HT1080 (cell line): ENCODE data around the gene RND2. TPM values are rescaled to one million over a fixed set of nuclear protein-coding genes. Genes with fewer than 3 reads are reported as not detected.
"Not testable (repeated sequence)": the region's sequence is repeated elsewhere in the genome, so short reads cannot be mapped to it uniquely, and the experiment has no call there.

Experiments used
- DNase-seq: peaks from one replicate; pipeline ENCODE4 v3.0.0-alpha.2; 2015; ENCODE audit warnings: low read depth
- total RNA-seq: library from RNA; depleted of rRNA; stranded (reverse); fragments of >200 nt; shearing (Covaris generic); gene quantifications from 2 replicates; pipeline ENCODE4 v1.2.3, GENCODE V29; 2014

RND2 gene
- total RNA-seq, 1 experiment from 2014 or later, result 0.11 TPM

GRCh38 chr17:43025766-43026537 lies 921 bp downstream of the RND2 start:
- no peak for DNase-seq

DNA sequence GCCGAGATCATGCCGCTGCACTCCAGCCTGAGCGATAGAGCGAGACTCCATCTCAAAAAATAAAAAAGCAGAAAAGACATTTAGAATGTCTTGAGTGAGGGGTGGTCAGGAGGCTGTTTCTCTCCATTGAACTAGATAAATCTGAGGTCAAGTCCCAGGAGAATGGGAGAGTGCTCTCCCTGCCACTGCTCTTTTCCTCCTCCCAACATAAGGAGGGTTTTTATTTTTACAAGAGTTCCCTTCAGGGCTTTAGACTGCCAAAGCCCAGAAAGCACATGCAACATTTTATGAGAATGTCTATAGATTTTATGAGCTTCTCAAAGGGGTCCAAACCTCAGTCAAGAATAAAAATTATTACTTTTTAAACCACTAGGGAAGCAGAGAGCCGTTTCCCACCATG lies 1.6 kb downstream of the RND2 start:
- DNase-seq, result no peak

DNA sequence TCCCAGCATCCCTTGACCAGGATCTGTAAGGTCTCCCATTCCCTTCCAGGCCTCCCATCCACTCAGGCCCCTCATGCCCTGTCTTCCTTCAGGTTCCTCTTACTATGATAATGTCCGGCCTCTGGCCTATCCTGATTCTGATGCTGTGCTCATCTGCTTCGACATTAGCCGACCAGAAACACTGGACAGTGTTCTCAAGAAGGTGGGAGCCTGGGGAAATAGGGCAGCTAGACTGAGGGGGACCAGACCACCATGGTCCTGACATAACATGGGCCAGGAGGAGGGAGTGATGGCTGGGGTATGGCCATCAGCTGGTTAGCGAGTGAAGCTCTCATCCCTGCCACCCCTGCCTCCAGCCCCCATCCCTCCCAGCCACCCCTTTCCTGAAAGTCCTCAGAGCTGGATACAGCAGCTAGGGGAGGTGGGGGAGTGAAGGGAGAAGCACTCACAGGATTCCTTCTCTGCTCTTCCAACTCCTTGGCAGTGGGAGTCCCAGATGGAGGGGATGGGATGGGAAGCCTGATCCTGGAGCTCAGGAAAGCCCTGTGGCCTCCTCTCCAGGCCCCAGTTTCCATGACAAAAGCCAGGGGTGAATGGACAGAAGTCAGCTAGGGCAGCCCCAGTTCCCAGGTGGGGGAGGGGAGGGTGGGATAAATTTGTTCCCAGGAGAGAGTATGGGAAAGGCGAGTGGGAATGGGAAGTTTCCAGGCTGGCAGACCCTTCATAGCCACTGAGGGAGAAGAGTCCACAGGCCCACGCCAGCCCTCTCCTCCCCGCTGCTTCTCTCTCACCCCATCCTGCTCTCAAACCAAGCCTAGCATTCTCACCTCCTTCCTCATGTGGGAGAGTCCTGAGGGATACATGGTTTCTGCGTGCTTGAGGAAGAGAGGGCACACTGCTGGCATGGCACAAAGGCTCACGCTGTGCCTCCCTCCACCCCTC lies 2.3 kb downstream of the RND2 start:
- no peak for DNase-seq

- no peak for DNase-seq
These were observed 3.3 kb downstream of the RND2 start for GRCh38 chr17:43028221-43028861.

DNA sequence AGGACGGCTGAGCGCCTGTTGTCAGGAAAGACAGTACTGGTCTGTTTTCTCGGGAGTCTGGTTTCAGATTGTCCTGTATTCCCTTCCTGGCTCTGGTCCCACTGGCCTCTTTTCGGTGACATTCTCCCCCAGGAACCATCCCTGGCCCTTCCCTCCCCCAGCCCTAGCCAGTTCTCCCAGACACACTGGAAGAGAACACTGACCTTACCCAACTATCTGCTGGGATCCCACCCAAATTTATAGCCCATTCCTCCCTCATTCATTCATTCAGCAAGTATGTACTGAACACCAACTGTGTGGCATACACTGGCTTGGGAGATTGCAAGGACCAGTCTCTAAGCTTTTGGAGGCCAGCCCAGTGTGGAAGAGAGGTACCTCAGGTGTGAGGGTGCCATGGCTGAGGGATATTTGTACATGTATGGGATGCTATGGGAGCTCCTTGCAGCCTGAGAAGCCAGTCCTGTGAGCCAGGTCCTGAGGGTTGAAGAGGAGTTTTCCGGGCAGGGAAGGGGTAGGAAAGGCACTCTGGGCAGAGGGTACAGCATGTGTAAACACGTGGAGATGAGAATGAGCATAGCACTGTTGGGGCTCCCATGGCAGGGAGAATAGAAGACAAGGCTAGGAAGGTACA lies 5.2 kb downstream of the RND2 start:
- DNase-seq, result no peak

DNA sequence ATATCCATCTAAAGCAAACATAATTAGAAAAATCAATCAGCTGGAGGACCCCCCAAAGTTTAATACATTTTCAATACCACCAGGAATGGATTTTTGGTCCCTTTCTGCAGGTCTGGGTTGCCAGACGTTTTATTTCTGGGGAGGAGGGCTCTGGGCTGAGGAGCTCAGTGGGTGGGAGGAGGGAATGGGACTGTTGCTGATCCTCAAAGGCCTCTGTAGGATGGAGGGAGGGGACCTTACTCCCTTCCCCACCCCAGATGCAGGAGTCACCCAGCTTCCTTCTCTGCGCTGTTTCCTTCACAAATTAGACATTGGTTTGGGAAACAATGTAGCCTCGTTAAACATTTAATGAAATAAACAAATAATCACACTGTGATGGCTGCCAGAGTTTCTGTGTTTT lies 6.6 kb downstream of the RND2 start:
- no peak for DNase-seq

DNA sequence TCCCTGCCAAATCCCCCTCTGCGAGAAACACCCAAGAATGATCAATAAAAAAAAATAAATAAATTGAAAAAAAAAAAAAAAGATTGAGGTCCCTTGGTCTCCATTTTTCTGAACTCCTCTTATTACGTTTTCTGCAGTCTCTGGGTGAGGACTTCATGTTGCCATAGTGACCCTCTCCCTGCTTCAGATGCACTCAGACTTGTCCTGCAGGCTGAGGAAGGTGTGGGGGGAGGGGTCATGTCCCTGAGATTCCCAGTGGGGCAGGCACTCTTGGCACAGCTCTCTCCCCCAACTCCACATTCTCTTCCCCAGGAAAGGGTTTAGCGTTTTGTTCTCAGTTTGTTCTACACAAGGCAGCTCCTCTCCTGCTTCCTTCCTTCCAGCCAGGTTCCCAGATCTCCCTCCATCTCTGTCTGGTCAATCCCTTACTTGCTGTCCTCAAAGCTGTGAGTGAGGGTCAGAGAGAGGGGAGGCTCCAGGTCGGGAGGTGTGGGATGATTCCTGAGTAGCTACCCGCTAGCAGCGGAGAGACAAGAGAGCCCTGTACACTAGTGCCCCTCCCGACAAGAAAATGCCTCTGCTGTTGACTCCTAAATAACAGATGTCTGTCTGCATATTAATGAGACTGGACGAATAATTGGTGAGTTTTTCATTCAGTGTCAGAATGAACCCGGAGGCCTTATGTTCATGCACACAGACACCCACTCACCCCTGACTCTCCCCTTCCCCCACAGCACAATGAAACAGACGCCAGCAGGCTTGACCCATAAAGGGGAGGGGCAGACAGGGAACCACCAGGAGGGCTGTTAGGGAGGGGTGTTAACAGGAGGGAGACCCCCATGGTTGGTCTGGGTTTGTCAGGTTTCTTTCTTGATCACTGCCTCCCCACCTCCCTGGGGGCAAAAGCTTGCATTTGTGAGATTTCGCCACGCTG lies 9.2 kb downstream of the RND2 start:
- no peak for DNase-seq

GRCh38 chr17:43034894-43035293 lies 9.9 kb downstream of the RND2 start:
- no peak for DNase-seq

DNA sequence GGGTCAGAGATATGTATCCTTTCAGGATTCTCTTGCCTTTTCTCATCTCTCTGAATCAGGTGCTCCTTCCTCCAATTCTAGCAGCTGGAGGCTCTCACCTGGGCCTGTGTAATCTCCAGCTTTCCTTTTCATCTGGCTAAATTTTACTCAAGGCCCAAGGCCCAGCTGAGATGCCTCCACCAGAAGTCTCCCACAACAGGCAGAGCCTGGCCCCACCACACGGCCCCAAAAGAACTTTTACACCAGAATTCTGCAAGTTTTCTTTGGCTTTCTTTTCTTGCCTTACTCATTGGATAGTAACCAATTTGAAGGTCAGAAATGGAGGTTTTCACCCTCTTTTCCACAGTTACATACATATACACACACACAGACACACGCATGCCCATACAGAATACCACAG lies 14.6 kb downstream of the RND2 start:
- no peak for DNase-seq

GRCh38 chr17:43040655-43041054 lies 15.6 kb downstream of the RND2 start:
- DNase-seq, result no peak

- no peak for DNase-seq
These were observed 17.1 kb downstream of the RND2 start for GRCh38 chr17:43042025-43042628.

DNA sequence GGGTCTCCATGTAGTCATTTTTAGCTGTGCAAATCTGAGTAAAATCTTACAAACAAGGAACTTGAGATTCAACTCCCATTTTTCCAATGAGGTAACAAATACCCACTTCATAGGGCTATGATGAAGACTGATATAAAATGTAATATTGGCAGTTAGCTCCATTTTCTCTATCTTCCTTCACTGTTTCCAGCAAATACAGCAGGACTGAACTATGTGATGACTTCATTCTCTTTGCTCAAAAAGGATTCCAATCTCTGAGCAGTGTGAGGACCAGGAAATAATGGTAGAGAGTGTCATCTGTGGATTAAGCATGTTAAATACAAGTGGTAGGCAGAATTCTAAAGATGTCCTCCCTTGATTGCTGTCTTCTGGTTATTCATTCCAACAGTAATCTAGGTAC lies 18.3 kb downstream of the RND2 start:
- DNase-seq, result no peak

DNA sequence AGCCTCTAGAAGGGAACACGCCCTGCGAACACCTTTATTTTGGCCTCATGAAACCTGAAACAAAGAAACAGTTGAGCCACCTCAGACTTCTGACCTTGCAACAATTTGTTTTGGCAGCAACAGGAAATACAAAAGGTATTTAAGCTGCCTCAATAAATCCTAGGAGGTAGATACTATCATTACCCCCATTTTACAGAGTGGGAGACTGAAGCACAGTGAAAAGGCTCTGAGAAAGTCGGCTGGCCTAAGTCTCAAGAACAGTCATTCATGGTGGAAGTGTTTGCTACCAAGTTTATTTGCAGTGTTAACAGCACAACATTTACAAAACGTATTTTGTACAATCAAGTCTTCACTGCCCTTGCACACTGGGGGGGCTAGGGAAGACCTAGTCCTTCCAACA lies 19.0 kb downstream of the RND2 start:
- no peak for DNase-seq

DNA sequence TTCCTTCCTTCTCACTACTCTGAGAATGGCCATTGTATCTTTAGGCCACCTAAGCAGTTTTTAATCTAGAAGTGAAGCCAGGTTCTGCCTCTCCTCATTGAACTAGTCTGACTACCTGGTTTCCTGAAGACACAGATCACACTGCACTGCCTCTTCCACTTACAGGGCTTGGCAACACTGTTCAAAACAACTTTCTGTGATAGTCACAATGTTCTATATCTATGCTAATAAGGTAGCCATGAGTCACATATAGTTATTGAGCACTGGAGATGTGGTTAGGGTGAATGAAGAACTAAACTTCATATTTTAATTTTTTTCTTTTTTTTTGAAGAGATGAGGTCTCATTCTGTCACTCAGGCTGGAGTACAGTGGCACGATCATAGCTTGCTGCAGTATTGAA lies 26.9 kb downstream of the RND2 start:
- no peak for DNase-seq

DNA sequence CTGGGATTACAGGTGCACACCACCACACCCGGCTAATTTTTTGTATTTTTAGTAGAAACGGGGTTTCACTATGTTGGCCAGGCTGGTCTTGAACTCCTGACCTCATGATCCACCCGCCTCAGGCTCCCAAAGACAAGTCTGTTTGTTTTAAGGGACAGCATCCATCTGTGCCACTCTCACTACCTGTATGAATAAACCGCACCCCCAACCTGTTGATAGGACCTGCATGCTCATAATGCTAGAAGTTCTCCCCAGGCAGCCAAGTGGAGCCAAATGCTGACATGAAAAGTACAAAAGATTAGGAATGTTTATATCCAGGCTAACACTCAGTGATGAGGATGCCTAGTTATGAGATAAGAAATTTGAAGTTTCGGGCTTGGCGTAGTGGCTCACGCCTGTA lies 28.0 kb downstream of the RND2 start:
- DNase-seq, result not testable (repeated sequence)

DNA sequence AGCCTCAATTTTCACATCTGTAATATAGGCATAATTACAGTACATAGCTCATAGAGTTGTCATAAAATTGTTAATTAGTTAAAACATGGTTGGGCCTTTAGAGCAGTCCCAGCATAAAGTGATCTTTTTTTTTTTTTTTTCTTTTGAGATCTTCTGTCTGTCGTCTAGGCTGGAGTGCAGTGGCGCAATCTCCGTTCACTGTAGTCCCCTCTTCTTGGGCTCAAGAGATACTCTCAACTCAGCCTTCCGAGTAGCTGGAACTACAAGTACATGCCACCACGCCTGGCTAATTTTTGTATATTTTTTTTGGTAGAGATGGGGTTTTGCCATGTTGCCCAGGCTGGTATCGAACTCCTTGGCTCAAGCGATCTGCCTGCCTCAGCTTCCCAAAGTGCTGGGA lies 31.0 kb downstream of the RND2 start:
- no peak for DNase-seq

DNA sequence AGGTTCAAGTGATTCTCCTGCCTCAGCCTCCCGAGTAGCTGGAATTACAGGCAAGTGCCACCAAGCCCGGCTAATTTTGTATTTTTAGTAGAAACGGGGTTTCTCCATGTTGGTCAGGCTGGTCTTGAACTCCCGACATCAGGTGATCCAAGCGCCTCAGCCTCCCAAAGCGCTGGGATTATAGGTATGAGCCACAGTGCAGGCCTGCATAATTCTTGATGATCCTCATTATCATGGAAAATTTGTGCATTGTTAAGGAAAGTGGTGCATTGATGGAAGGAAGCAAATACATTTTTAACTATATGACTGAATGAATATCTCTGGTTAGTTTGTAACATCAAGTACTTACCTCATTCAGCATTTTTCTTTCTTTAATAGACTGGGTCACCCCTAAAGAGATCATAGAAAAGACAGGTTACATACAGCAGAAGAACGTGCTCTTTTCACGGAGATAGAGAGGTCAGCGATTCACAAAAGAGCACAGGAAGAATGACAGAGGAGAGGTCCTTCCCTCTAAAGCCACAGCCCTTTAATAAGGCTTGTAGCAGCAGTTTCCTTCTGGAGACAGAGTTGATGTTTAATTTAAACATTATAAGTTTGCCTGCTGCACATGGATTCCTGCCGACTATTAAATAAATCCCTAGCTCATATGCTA lies 38.1 kb downstream of the RND2 start:
- DNase-seq, result no peak

DNA sequence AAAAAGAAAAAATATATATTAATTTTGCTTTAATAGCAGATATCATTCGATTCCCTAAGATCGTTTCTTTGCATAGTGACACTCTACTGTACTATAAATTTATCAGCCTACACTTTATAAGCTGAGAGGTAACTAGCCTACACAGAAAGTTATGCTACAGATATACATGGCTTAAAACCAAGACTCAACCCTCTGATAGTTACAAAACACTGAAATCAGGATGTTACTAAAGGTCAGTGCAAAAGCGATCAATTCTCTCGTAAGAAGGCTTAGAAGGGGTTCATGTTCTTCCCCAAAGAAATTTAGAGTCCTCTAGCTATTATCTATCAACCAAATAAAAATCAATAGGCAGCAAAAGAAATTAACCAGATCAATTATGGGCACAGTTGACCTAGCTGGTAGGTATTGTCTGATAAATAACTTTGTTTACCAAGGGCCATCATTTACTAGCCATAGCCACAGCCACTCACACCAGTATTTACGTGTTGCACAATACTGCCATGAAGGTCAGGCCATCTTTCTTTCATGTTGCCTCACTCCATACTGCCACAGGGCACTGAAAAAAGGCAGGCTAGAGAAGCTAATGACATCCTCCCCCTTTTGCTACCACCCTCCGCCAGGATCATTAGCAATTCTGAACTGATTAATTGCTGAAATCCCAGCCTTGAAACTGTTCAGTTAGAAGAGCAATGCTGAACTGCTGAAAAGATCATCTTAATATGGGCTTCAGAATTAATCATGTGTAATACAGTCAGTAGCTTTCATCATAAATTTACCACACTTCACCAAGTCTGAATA lies 43.7 kb downstream of the RND2 start:
- no peak for DNase-seq
